GM13976 (cell line): ENCODE measurements around the gene RGS7.

ENCODE experiments used
- DNase-seq: peaks from one replicate; pipeline ENCODE4 v3.0.0; 2012; ENCODE audit warnings: low spot score
- in situ Hi-C: fragments of 300-500 bp; cut with MboI; formaldehyde crosslinking; loops from one replicate; pipeline ENCODE4 v1.12.0; 2022; ENCODE audit warnings: low sequenced_read_pairs, mixed read lengths, inconsistent platforms; ENCODE audit not compliant: unreplicated experiment
- TF ChIP-seq, protein P1 (sequence below): IDR thresholded peaks from 2 replicates; pipeline ENCODE4 v1.5.1; 2012; ENCODE audit warnings: borderline replicate concordance, mild to moderate bottlenecking; ENCODE audit not compliant: insufficient read depth; ENCODE audit errors: extremely low read depth, missing control alignments, control extremely low read depth

The RGS7 gene

GRCh38 chr1:241357366-241358340, 648 bp upstream of the RGS7 start:
- no peak for DNase-seq
- TF ChIP-seq, protein P1, sequence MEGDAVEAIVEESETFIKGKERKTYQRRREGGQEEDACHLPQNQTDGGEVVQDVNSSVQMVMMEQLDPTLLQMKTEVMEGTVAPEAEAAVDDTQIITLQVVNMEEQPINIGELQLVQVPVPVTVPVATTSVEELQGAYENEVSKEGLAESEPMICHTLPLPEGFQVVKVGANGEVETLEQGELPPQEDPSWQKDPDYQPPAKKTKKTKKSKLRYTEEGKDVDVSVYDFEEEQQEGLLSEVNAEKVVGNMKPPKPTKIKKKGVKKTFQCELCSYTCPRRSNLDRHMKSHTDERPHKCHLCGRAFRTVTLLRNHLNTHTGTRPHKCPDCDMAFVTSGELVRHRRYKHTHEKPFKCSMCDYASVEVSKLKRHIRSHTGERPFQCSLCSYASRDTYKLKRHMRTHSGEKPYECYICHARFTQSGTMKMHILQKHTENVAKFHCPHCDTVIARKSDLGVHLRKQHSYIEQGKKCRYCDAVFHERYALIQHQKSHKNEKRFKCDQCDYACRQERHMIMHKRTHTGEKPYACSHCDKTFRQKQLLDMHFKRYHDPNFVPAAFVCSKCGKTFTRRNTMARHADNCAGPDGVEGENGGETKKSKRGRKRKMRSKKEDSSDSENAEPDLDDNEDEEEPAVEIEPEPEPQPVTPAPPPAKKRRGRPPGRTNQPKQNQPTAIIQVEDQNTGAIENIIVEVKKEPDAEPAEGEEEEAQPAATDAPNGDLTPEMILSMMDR, result no peak
- in situ Hi-C loops, result no loop called here

DNA sequence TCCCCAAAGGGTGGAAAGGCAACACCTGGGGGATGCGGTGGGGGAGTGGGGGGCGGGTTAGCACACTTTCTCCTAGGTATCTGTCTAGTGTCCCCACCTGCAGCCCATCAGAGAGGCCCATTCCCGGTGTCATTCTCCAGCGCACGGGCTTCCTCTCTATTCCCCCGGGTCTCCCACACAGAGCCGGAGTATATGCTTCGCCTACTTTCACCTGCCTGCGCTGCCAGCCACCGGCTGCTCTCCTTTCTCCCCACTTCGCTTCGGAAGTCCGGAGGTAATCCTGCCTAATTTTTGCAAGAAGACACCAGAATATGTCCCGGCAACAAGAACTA, 852 bp downstream of the RGS7 start:
- TF ChIP-seq, protein P1, result no peak
- no peak for DNase-seq
- in situ Hi-C loops, result no loop called here

DNA sequence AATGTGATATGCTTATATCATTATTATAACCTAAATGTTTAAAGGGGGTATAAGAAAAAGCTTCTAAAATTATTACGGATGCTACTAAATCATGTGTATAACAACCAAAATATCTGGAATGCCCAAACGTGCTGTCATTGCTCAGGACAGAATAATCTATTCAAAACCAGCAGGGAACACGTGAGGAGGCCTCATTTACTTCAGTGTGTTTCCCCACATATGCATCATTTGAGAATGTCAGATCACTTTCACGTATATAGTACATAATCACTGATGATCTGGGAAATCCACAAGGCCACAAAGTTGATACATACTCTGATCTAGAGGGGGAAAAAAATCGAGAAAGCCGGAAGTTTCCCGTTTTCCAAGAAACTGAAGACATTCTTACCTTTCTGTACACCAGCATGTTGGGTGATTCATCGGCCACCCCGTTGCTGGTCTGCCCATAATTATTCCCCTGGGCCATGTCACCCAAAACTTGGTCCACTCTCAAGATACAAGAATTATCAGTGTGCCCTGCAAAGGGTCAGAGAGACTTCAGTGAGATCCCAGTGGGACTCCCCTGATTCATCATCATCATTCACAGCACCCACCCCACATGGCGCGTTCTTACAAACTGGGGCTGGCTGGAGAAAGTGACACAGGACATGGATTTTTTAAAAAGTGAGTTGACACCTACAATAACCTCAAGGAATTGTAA, 1.5 kb downstream of the RGS7 start:
- in situ Hi-C loops, result no loop called here
- DNase-seq, result no peak

GRCh38 chr1:241352401-241352800, 4.6 kb downstream of the RGS7 start:
- in situ Hi-C loops, result no loop called here
- TF ChIP-seq, protein P1, result no peak
- DNase-seq, result no peak

More for the DNA sequence above, 1.5 kb downstream of the RGS7 start:
- TF ChIP-seq, protein P1, result no peak

GRCh38 chr1:241351841-241352240, 5.2 kb downstream of the RGS7 start:
- no peak for DNase-seq
- TF ChIP-seq, protein P1, result no peak
- in situ Hi-C loops, result no loop called here

DNA sequence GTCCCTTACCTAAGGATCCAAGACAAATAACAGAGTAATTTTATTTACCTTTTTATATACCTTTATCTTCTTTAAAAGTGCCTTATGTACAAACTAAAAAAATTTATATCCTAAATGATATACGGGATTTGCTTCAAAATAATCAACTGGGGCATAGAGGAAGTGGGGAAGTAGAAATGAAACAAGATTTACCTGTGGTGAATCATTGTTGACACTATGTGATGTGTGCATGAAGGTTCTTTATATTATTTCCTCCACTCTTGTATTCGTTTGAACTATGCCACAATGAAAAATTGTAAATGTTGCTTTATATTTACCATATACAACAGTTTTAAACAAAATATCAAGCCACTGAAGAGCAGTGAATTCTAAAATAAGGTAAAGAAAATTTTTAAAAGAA, 13.0 kb downstream of the RGS7 start:
- TF ChIP-seq, protein P1, result no peak
- in situ Hi-C loops, result no loop called here
- DNase-seq, result no peak
